NCI-H2227 (cell line): ENCODE data around the gene CTBP1.

Experiments used
- DNase-seq: peaks from one replicate; lab custom pipeline; 2025; ENCODE audit not compliant: unreplicated experiment; lab: John Stamatoyannopoulos, UW

Gene CTBP1

GRCh38 chr4:1250921-1251772 lies 2.2 kb upstream of the CTBP1 start:
- no peak for DNase-seq

GRCh38 chr4:1250527-1250812 lies 1.5 kb upstream of the CTBP1 start:
- no peak for DNase-seq

- DNase-seq: no peak
Measured at GRCh38 chr4:1249731-1250526, 999 bp upstream of the CTBP1 start.

GRCh38 chr4:1249148-1249730 lies 309 bp upstream of the CTBP1 start:
- peak; percentile 89 for DNase-seq

- no peak for DNase-seq
Measured at GRCh38 chr4:1247864-1248244, 1.1 kb downstream of the CTBP1 start.

GRCh38 chr4:1246901-1247863 lies 1.7 kb downstream of the CTBP1 start:
- DNase-seq: peak; percentile 27

- no peak for DNase-seq
Measured at GRCh38 chr4:1246111-1246881, 2.6 kb downstream of the CTBP1 start.

- no peak for DNase-seq
Measured at GRCh38 chr4:1245481-1246051, 3.4 kb downstream of the CTBP1 start.

- DNase-seq: no peak
Measured at GRCh38 chr4:1244978-1245471, 3.9 kb downstream of the CTBP1 start.

- no peak for DNase-seq
Measured at GRCh38 chr4:1244081-1244977, 4.6 kb downstream of the CTBP1 start.

- no peak for DNase-seq
Measured at GRCh38 chr4:1243451-1244080, 5.4 kb downstream of the CTBP1 start.

GRCh38 chr4:1242506-1243450 lies 6.2 kb downstream of the CTBP1 start:
- DNase-seq: no peak

- DNase-seq: no peak
Measured at GRCh38 chr4:1241936-1242505, 6.9 kb downstream of the CTBP1 start.

GRCh38 chr4:1241466-1241935 lies 7.4 kb downstream of the CTBP1 start:
- no peak for DNase-seq

GRCh38 chr4:1240721-1241465 lies 8.0 kb downstream of the CTBP1 start:
- no peak for DNase-seq

- DNase-seq: no peak
Measured at GRCh38 chr4:1239950-1240307, 9.0 kb downstream of the CTBP1 start.
